WERI-Rb-1 (cell line): ENCODE data around the gene PACRG.

Source experiments
- DNase-seq: peaks from one replicate; pipeline ENCODE4 v3.0.0-alpha.2; 2020
- H3K27ac ChIP-seq: fragments of 250-450 bp; sonication (Bioruptor Pico); 2 replicates; pipeline ENCODE4 v1.5.1; 2020; ENCODE audit warnings: mild to moderate bottlenecking, moderate library complexity
- H3K27me3 ChIP-seq: fragments of 250-450 bp; sonication (Bioruptor Pico); 2 replicates; pipeline ENCODE4 v1.5.1; 2021; ENCODE audit warnings: mild to moderate bottlenecking, low read depth, moderate library complexity; ENCODE audit not compliant: insufficient read depth, severe bottlenecking
- H3K36me3 ChIP-seq: fragments of 250-450 bp; sonication (Bioruptor Pico); 2 replicates; pipeline ENCODE4 v1.5.1; 2020; ENCODE audit warnings: mild to moderate bottlenecking, moderate library complexity
- H3K4me3 ChIP-seq: 2 replicates; pipeline ENCODE4 v1.5.1; 2011; ENCODE audit warnings: low read depth, mild to moderate bottlenecking, control low read depth, low read length
- H3K9me3 ChIP-seq: fragments of 250-450 bp; sonication (Bioruptor Pico); 2 replicates; pipeline ENCODE4 v1.5.1; 2021; ENCODE audit warnings: mild to moderate bottlenecking, moderate library complexity; ENCODE audit not compliant: severe bottlenecking
- TF ChIP-seq, protein P1 (sequence below): IDR thresholded peaks from 2 replicates; pipeline ENCODE4 v1.5.1; 2011; ENCODE audit warnings: low read depth, mild to moderate bottlenecking, control low read depth, inconsistent platforms, low read length

The PACRG gene

DNA sequence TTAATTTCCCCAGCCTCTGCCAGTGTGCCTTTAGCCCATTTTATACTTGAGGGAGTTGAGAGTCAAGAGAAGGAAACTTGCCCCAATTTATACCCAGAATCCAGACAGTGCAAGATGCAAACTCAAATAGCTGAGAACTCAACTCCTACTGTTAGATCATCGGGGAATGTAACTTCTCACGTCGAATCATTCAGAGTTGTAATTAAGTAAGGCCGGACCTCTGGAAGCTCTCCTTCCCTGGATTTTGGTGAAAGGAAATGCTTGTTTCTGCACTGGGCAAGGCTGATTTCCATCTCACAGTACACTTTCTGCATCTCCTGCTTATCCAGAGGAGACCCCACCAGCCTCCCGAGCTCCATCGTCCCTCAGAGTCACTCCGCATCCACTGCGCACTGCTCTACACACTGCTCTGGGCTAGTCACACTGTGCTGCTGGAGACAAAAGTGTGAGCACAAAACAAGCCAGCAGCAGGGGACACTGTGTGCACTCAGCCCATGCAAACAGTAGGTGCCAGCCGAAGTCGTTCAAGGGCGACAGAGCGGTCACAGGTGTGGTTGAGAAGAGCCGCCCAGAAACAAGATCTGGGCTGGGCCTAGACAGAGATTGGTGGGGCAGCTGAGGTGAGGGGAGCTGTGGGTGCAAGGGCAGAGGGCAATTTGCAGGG, 536.4 kb downstream of the PACRG start:
- TF ChIP-seq, protein P1, sequence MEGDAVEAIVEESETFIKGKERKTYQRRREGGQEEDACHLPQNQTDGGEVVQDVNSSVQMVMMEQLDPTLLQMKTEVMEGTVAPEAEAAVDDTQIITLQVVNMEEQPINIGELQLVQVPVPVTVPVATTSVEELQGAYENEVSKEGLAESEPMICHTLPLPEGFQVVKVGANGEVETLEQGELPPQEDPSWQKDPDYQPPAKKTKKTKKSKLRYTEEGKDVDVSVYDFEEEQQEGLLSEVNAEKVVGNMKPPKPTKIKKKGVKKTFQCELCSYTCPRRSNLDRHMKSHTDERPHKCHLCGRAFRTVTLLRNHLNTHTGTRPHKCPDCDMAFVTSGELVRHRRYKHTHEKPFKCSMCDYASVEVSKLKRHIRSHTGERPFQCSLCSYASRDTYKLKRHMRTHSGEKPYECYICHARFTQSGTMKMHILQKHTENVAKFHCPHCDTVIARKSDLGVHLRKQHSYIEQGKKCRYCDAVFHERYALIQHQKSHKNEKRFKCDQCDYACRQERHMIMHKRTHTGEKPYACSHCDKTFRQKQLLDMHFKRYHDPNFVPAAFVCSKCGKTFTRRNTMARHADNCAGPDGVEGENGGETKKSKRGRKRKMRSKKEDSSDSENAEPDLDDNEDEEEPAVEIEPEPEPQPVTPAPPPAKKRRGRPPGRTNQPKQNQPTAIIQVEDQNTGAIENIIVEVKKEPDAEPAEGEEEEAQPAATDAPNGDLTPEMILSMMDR, result no peak

DNA sequence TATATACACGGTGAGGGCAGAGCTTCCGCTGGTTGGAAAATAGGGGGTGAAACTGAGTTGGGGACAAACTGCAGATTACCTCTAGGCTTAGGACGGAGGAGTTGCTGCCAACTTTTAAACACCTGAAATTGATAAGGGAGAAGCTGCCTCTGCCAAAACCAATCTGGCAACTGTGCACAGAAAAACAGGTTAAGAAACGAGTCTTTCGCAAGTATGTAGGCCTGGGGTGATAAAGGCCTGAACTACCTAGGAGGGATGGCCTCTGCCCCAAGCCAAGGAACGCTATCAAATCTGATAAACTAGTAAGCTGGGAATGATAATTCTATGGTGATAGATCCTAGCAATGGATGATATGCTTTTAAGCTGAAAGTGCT, 536.9 kb downstream of the PACRG start:
- Histone ChIP-seq H3K9me3 (no peaks in the 10 kb centered on the region), H3K36me3 (no peaks in the 10 kb centered on the region), H3K27ac (no peak overlapping the region), H3K4me3 (no peak overlapping the region), H3K27me3 (no peaks in the 10 kb centered on the region)
- no peak for DNase-seq
- TF ChIP-seq, protein P1, result no peak

More for the DNA sequence above, 536.4 kb downstream of the PACRG start:
- no peaks in the 10 kb centered on the region for H3K9me3 ChIP-seq
- no peak for DNase-seq
- H3K27me3 ChIP-seq, result no peaks in the 10 kb centered on the region
- H3K27ac ChIP-seq, result no peak overlapping the region
- H3K4me3 ChIP-seq, result no peak overlapping the region
- H3K36me3 ChIP-seq, result no peaks in the 10 kb centered on the region

DNA sequence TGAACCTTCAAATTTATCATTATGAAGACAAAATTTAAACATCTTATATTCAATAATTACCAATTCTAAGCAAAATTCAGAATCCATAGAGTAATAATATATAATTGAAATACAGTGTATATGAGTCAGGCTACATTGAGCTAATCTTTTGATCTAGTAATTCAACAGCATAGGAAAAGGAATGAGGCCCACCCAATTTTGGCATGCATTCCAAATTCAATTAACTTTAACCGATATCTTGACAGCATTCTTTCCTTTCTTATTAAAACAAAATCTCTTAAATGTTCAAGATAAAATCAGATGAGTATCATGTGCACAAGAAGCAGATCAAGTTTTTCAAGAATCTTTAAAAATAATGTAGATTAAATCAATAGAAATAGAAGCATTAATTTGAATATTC, 553.9 kb downstream of the PACRG start:
- TF ChIP-seq, protein P1, result no peak
- no peaks in the 10 kb centered on the region for H3K9me3 ChIP-seq
- no peak overlapping the region for H3K27ac ChIP-seq
- H3K27me3 ChIP-seq, result no peaks in the 10 kb centered on the region
- DNase-seq, result no peak
- H3K4me3 ChIP-seq, result no peak overlapping the region
- H3K36me3 ChIP-seq, result no peaks in the 10 kb centered on the region

DNA sequence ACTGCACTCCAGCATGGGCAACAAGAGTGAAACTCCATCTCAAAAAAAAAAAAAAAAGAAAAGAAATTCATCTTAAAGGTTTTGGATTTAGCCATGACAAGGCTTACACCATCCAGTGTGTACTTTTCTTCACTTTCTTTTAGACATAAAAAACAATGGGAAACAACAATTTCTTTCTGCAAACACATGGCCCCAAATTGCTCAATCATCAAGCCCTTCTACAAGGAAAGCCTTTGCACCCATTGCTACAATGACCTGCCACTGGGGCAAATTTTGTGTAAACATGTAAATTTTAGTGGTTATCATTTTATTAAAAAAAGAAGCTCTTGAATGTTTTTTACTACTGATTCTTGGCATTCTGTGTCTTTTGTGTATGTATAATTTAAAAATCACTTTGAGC, 554.9 kb downstream of the PACRG start:
- H3K27ac ChIP-seq, result no peak overlapping the region
- H3K9me3 ChIP-seq, result no peaks in the 10 kb centered on the region
- no peak for DNase-seq
- no peaks in the 10 kb centered on the region for H3K27me3 ChIP-seq
- H3K4me3 ChIP-seq, result no peak overlapping the region
- no peaks in the 10 kb centered on the region for H3K36me3 ChIP-seq
- TF ChIP-seq, protein P1, result no peak

DNA sequence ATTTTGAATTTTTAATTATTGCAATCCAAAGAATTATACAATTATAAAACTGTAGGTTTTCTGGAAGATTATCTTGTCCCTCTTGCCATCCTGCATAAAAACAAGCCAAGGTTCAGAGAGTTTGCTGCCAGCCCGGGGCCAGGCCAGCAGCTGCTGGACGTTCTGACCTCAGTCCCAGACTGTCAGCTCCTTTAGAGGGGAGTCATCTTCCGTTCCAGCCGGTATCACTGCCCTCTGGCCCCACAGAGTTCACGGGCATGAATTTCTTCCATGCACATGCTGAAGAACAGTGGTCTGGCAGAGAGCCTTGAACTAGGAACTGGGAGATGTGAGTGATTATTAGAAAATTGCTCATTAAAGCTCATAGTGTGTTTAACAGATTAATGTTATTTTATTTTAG, 556.4 kb downstream of the PACRG start:
- TF ChIP-seq, protein P1, result no peak
- H3K36me3 ChIP-seq, result no peaks in the 10 kb centered on the region
- H3K27me3 ChIP-seq, result no peaks in the 10 kb centered on the region
- H3K4me3 ChIP-seq, result no peak overlapping the region
- no peaks in the 10 kb centered on the region for H3K9me3 ChIP-seq
- DNase-seq, result no peak
- no peak overlapping the region for H3K27ac ChIP-seq

DNA sequence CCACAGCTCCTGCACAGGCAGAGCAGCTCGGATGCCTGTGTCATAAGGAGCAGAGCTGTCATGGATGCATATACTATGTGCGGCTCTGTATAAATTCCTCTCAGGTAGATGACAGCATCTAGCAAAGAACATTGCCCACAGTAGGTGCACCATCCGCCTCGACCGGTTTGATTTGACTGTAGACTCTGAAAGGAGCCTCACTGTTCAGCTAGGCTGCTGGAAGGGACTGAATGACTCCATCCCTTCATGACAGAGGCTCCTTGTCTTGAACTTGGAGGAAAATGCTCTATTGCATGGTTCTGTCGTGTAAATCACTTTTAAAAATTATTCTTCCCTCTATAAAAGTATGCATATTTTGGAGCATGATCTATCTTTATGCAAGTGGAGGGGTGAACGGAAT, 557.9 kb downstream of the PACRG start:
- no peak overlapping the region for H3K4me3 ChIP-seq
- no peak overlapping the region for H3K27ac ChIP-seq
- H3K27me3 ChIP-seq, result no peaks in the 10 kb centered on the region
- H3K36me3 ChIP-seq, result no peaks in the 10 kb centered on the region
- TF ChIP-seq, protein P1, result no peak
- no peak for DNase-seq
- H3K9me3 ChIP-seq, result no peaks in the 10 kb centered on the region
